ENCODE results near the gene ZNF565.

Gene ZNF565

GRCh38 chr19:36142496-36142895 is 72.0 kb downstream of the ZNF565 start:
- Histone ChIP-seq H3K4ac (ENCODE audit: low read depth in 1 of 2, low read length in 2 of 2) (no peak overlapping the region), H3K4me2 (ENCODE audit: low read length, poor library complexity, severe bottlenecking) (no peak overlapping the region), H3K27ac (ENCODE audit: low read length, poor library complexity, severe bottlenecking) (no peak overlapping the region), H2BK5ac (ENCODE audit: low read depth, low read length, poor library complexity, severe bottlenecking) (no peak overlapping the region), H3K4me1 (ENCODE audit: control insufficient read depth, insufficient read depth, low read depth, low read length) (peaks cover 11% of the 10 kb centered on the region), H2BK15ac (ENCODE audit: low read depth, poor library complexity, severe bottlenecking) (no peak overlapping the region), H2BK12ac (ENCODE audit: low read length in 2 of 2) (no peak overlapping the region), H2AFZ (ENCODE audit: low read depth, low read length) (no peak overlapping the region), H3K4me3 (ENCODE audit: insufficient read depth in 1 of 2, low read depth in 1 of 2, low read length in 2 of 2) (no peak overlapping the region), H4K8ac (ENCODE audit: low read length) (no peak overlapping the region), H3K9me3 (ENCODE audit: control insufficient read depth, low read length) (no peaks in the 10 kb centered on the region), H4K91ac (ENCODE audit: low read length) (no peak overlapping the region), H3K23ac (ENCODE audit: low read length in 2 of 2) (no peak overlapping the region), H3K14ac (ENCODE audit: low read length in 2 of 2) (no peak overlapping the region), H3K79me1 (replicated peaks; ENCODE audit: low read length, poor library complexity, severe bottlenecking) (peaks cover 30% of the 10 kb centered on the region), H2BK120ac (ENCODE audit: low read depth, low read length) (no peak overlapping the region), H2AK5ac (ENCODE audit: low read length, severe bottlenecking) (no peak overlapping the region), H3K9ac (ENCODE audit: low read length) (no peak overlapping the region), H3K18ac (ENCODE audit: low read depth in 1 of 2, low read length in 2 of 2) (no peak overlapping the region), H3K36me3 (ENCODE audit: control insufficient read depth in 1 of 2, insufficient read depth in 2 of 2, low read depth in 1 of 2, low read length in 2 of 2) (peaks cover 52 to 53% of the 10 kb centered on the region in 2 experiments), H3K27me3 (ENCODE audit: control insufficient read depth in 1 of 2, insufficient read depth in 1 of 2, low read length in 2 of 2) (no peaks in the 10 kb centered on the region)
- no peak for DNase-seq
- WGBS = 95% methylated on average over 9 of the region's 9 CpGs

- 98% methylated on average over 14 of the region's 14 CpGs for WGBS
- Histone ChIP-seq H3K4me3 (ENCODE audit: insufficient read depth in 1 of 2, low read depth in 1 of 2, low read length in 2 of 2) (peak overlapping the region in 1 of 2 experiments; percentile 76), H2AFZ (ENCODE audit: low read depth, low read length) (no peak overlapping the region)
Observed at GRCh38 chr19:36142046-36142445, 72.4 kb downstream of the ZNF565 start.

GRCh38 chr19:36141039-36141927 is 73.2 kb downstream of the ZNF565 start:
- Histone ChIP-seq H3K79me1 (replicated peaks; ENCODE audit: low read length, poor library complexity, severe bottlenecking) (peaks cover 22% of the 10 kb centered on the region), H3K4me3 (ENCODE audit: insufficient read depth in 1 of 2, low read depth in 1 of 2, low read length in 2 of 2) (peak overlapping the region; percentile 89 to 96), H2AFZ (ENCODE audit: low read depth, low read length) (no peak overlapping the region), H2BK120ac (ENCODE audit: low read depth, low read length) (peak overlapping the region; percentile 65), H3K14ac (ENCODE audit: low read length in 2 of 2) (no peak overlapping the region), H3K36me3 (ENCODE audit: control insufficient read depth in 1 of 2, insufficient read depth in 2 of 2, low read depth in 1 of 2, low read length in 2 of 2) (peaks cover 39 to 41% of the 10 kb centered on the region in 2 experiments), H3K4me2 (ENCODE audit: low read length, poor library complexity, severe bottlenecking) (peak overlapping the region; percentile 57), H3K18ac (ENCODE audit: low read depth in 1 of 2, low read length in 2 of 2) (peak overlapping the region in 1 of 2 experiments; percentile 88), H2AK5ac (ENCODE audit: low read length, severe bottlenecking) (peak overlapping the region; percentile 57), H3K27me3 (ENCODE audit: control insufficient read depth in 1 of 2, insufficient read depth in 1 of 2, low read length in 2 of 2) (no peaks in the 10 kb centered on the region), H4K8ac (ENCODE audit: low read length) (peak overlapping the region; percentile 79), H4K91ac (ENCODE audit: low read length) (no peak overlapping the region), H3K9me3 (ENCODE audit: control insufficient read depth, low read length) (no peaks in the 10 kb centered on the region), H3K23ac (ENCODE audit: low read length in 2 of 2) (no peak overlapping the region), H3K4me1 (ENCODE audit: control insufficient read depth, insufficient read depth, low read depth, low read length) (peaks cover 18% of the 10 kb centered on the region), H3K27ac (ENCODE audit: low read length, poor library complexity, severe bottlenecking) (no peak overlapping the region), H2BK5ac (ENCODE audit: low read depth, low read length, poor library complexity, severe bottlenecking) (no peak overlapping the region), H3K4ac (ENCODE audit: low read depth in 1 of 2, low read length in 2 of 2) (peak overlapping the region in 1 of 2 experiments; percentile 100), H2BK12ac (ENCODE audit: low read length in 2 of 2) (no peak overlapping the region), H2BK15ac (ENCODE audit: low read depth, poor library complexity, severe bottlenecking) (no peak overlapping the region), H3K9ac (ENCODE audit: low read length) (peak overlapping the region; percentile 100)
- DNase-seq = peak; percentile 86
- 22% methylated on average over 32 of the region's 42 CpGs for WGBS

More at GRCh38 chr19:36142046-36142445, 72.4 kb downstream of the ZNF565 start:
- Histone ChIP-seq H3K18ac (ENCODE audit: low read depth in 1 of 2, low read length in 2 of 2) (no peak overlapping the region), H4K91ac (ENCODE audit: low read length) (no peak overlapping the region), H3K79me1 (replicated peaks; ENCODE audit: low read length, poor library complexity, severe bottlenecking) (peaks cover 29% of the 10 kb centered on the region), H2BK12ac (ENCODE audit: low read length in 2 of 2) (no peak overlapping the region), H3K14ac (ENCODE audit: low read length in 2 of 2) (no peak overlapping the region), H2BK15ac (ENCODE audit: low read depth, poor library complexity, severe bottlenecking) (no peak overlapping the region), H3K9me3 (ENCODE audit: control insufficient read depth, low read length) (no peaks in the 10 kb centered on the region), H4K8ac (ENCODE audit: low read length) (no peak overlapping the region), H2AK5ac (ENCODE audit: low read length, severe bottlenecking) (no peak overlapping the region), H2BK120ac (ENCODE audit: low read depth, low read length) (no peak overlapping the region), H2BK5ac (ENCODE audit: low read depth, low read length, poor library complexity, severe bottlenecking) (no peak overlapping the region), H3K27ac (ENCODE audit: low read length, poor library complexity, severe bottlenecking) (no peak overlapping the region), H3K9ac (ENCODE audit: low read length) (no peak overlapping the region), H3K4me1 (ENCODE audit: control insufficient read depth, insufficient read depth, low read depth, low read length) (peaks cover 13% of the 10 kb centered on the region), H3K27me3 (ENCODE audit: control insufficient read depth in 1 of 2, insufficient read depth in 1 of 2, low read length in 2 of 2) (no peaks in the 10 kb centered on the region), H3K36me3 (ENCODE audit: control insufficient read depth in 1 of 2, insufficient read depth in 2 of 2, low read depth in 1 of 2, low read length in 2 of 2) (peaks cover 47 to 49% of the 10 kb centered on the region in 2 experiments), H3K23ac (ENCODE audit: low read length in 2 of 2) (no peak overlapping the region), H3K4me2 (ENCODE audit: low read length, poor library complexity, severe bottlenecking) (peak overlapping the region; percentile 57), H3K4ac (ENCODE audit: low read depth in 1 of 2, low read length in 2 of 2) (no peak overlapping the region)
- no peak for DNase-seq

GRCh38 chr19:36140304-36141038 is 74.0 kb downstream of the ZNF565 start:
- H3K4ac ChIP-seq (ENCODE audit: low read depth in 1 of 2, low read length in 2 of 2) = peak overlapping the region; percentile 94 to 100
- peak overlapping the region; percentile 14 to 99 for H3K23ac ChIP-seq (ENCODE audit: low read length in 2 of 2)
- H3K9me3 ChIP-seq (ENCODE audit: control insufficient read depth, low read length) = no peaks in the 10 kb centered on the region
- H4K8ac ChIP-seq (ENCODE audit: low read length) = peak overlapping the region; percentile 79
- H3K4me2 ChIP-seq (ENCODE audit: low read length, poor library complexity, severe bottlenecking) = peak overlapping the region; percentile 69
- H3K4me3 ChIP-seq (ENCODE audit: insufficient read depth in 1 of 2, low read depth in 1 of 2, low read length in 2 of 2) = peak overlapping the region; percentile 89 to 96
- H3K14ac ChIP-seq (ENCODE audit: low read length in 2 of 2) = peak overlapping the region; percentile 98 to 99
- peak; percentile 59 for DNase-seq
- peak overlapping the region in 1 of 2 experiments; percentile 48 for H2BK12ac ChIP-seq (ENCODE audit: low read length in 2 of 2)
- peak overlapping the region; percentile 98 for H3K27ac ChIP-seq (ENCODE audit: low read length, poor library complexity, severe bottlenecking)
- peak overlapping the region; percentile 95 for H2AK5ac ChIP-seq (ENCODE audit: low read length, severe bottlenecking)
- peak overlapping the region; percentile 88 to 94 for H3K18ac ChIP-seq (ENCODE audit: low read depth in 1 of 2, low read length in 2 of 2)
- peak overlapping the region; percentile 100 for H3K9ac ChIP-seq (ENCODE audit: low read length)
- H3K36me3 ChIP-seq (ENCODE audit: control insufficient read depth in 1 of 2, insufficient read depth in 2 of 2, low read depth in 1 of 2, low read length in 2 of 2) = peaks cover 31 to 33% of the 10 kb centered on the region in 2 experiments
- H2BK15ac ChIP-seq (ENCODE audit: low read depth, poor library complexity, severe bottlenecking) = peak overlapping the region; percentile 74
- H3K79me1 ChIP-seq (replicated peaks; ENCODE audit: low read length, poor library complexity, severe bottlenecking) = peaks cover 17% of the 10 kb centered on the region
- WGBS = under 1% methylated on average over 18 of the region's 31 CpGs
- no peak overlapping the region for H2AFZ ChIP-seq (ENCODE audit: low read depth, low read length)
- H2BK120ac ChIP-seq (ENCODE audit: low read depth, low read length) = peak overlapping the region; percentile 65
- H3K4me1 ChIP-seq (ENCODE audit: control insufficient read depth, insufficient read depth, low read depth, low read length) = peaks cover 18% of the 10 kb centered on the region
- H2BK5ac ChIP-seq (ENCODE audit: low read depth, low read length, poor library complexity, severe bottlenecking) = peak overlapping the region; percentile 98
- peak overlapping the region; percentile 80 for H4K91ac ChIP-seq (ENCODE audit: low read length)
- H3K27me3 ChIP-seq (ENCODE audit: control insufficient read depth in 1 of 2, insufficient read depth in 1 of 2, low read length in 2 of 2) = no peaks in the 10 kb centered on the region

All from mesenchymal stem cell (in vitro differentiated cells and primary cell).